Panc1 (cell line): ENCODE data around the gene RPS3.

Experiments used
- CTCF ChIP-seq: fragments of 450-650 bp; IDR thresholded peaks from 2 replicates; pipeline ENCODE4 v1.5.1; 2017; ENCODE audit warnings: mild to moderate bottlenecking
- POLR2AphosphoS5 ChIP-seq: IDR thresholded peaks from 2 replicates; pipeline ENCODE4 v1.6.1; 2012; ENCODE audit warnings: mild to moderate bottlenecking, low read depth, low read length, moderate library complexity
- REST ChIP-seq, 2 experiments: IDR thresholded peaks; 2 replicates each; pipeline ENCODE4 v1.6.1; 2011 to 2012; ENCODE audit warnings: low read depth in 2 of 2, control low read depth in 1 of 2, low read length in 1 of 2, mild to moderate bottlenecking in 1 of 2, moderate library complexity in 1 of 2; ENCODE audit not compliant: insufficient read depth in 1 of 2
- SIN3A ChIP-seq: IDR thresholded peaks from 2 replicates; pipeline ENCODE4 v1.6.1; 2012; ENCODE audit warnings: low read depth, mild to moderate bottlenecking, low read length, moderate library complexity, borderline replicate concordance; ENCODE audit not compliant: insufficient read depth
- TCF7L2 ChIP-seq: IDR thresholded peaks from 2 replicates; pipeline ENCODE4 v1.6.1; 2011; ENCODE audit warnings: mild to moderate bottlenecking, low read depth, low read length, inconsistent platforms

- TF ChIP-seq CTCF (no peak), TCF7L2 (no peak), POLR2AphosphoS5 (no peak; the same call in 1 of the 2 replicates), REST (IDR thresholded peaks at IDR 0.05; ENCODE audit: insufficient read depth in 1 of 2, low read depth in 2 of 2, low read length in 1 of 2) (no peak), SIN3A (no peak)
Observed at GRCh38 chr11:75408957-75409219, 9.6 kb downstream of the RPS3 start.
